Gastroesophageal sphincter (tissue), 4 donors: ENCODE data around the gene C1orf159. TPM values are rescaled to one million over a fixed set of nuclear protein-coding genes. Genes with fewer than 3 reads are reported as not detected.

ENCODE experiments used
- ATAC-seq: fragments of 150-250 bp; one replicate; pipeline ENCODE4 v1.9.1; 2016; ENCODE audit warnings: mild to moderate bottlenecking, moderate library complexity
- H3K27ac ChIP-seq, 4 donors: fragments of 200-600 bp; sonication (generic) in 3 of 4; 1 replicate in 3 of 4; 2 replicates in 1 of 4; pipeline ENCODE4 v1.5.1; 2016 to 2019
- H3K27me3 ChIP-seq: fragments of 200-600 bp; sonication (generic); one replicate; pipeline ENCODE4 v1.5.1; 2019
- H3K36me3 ChIP-seq, 2 donors: fragments of 200-600 bp; sonication (generic); one replicate each; pipeline ENCODE4 v1.5.1; 2019; ENCODE audit warnings: control low read depth in 1 of 2
- H3K4me1 ChIP-seq, 3 donors: fragments of 200-600 bp; sonication (generic); 1 replicate in 2 of 3; 2 replicates in 1 of 3; pipeline ENCODE4 v1.5.1; 2016 to 2019; ENCODE audit warnings: control low read depth in 2 of 3
- H3K4me3 ChIP-seq, 2 donors: fragments of 200-600 bp; sonication (generic); one replicate each; pipeline ENCODE4 v1.5.1; 2019; ENCODE audit warnings: mild to moderate bottlenecking in 1 of 2, moderate library complexity in 1 of 2
- H3K9me3 ChIP-seq, 3 donors: fragments of 200-600 bp; sonication (generic); one replicate each; pipeline ENCODE4 v1.5.1; 2017 to 2019; ENCODE audit warnings: control low read depth in 2 of 3
- EP300 ChIP-seq: sonication (generic); formaldehyde crosslinking; IDR thresholded peaks from one replicate; pipeline ENCODE4 v1.6.1; 2017; ENCODE audit warnings: antibody characterized with exemption, mild to moderate bottlenecking
- POLR2A ChIP-seq, 2 donors: fragments of 450-650 bp; IDR thresholded peaks; one replicate each; pipeline ENCODE4 v1.6.1; 2017; ENCODE audit warnings: antibody characterized with exemption in 2 of 2, mild to moderate bottlenecking in 2 of 2, moderate library complexity in 1 of 2
- POLR2AphosphoS5 ChIP-seq: sonication (generic); formaldehyde crosslinking; IDR thresholded peaks from one replicate; pipeline ENCODE4 v1.6.1; 2017; ENCODE audit warnings: antibody characterized with exemption
- WGBS, 2 donors: methylation state at CpG; one replicate each; pipeline ENCODE4 v1.1.5; 2018; ENCODE audit warnings: low coverage in 1 of 2; 5-methylcytosine and 5-hydroxymethylcytosine counted together
- total RNA-seq, 4 donors: library from RNA; depleted of rRNA; stranded (reverse); fragments of >200 nt; gene quantifications; one replicate each; pipeline ENCODE4 v1.1.0, GENCODE V29; 2016
- TF ChIP-seq, protein P1 (sequence below), 4 experiments: fragments of 200-600 bp in 2 of 4; fragments of 450-650 bp in 2 of 4; sonication (generic) in 1 of 4; IDR thresholded peaks; one replicate each; pipeline ENCODE4 v1.5.1; 2017 to 2019; ENCODE audit warnings: antibody characterized with exemption in 4 of 4, mild to moderate bottlenecking in 2 of 4, moderate library complexity in 2 of 4

C1orf159 gene
- total RNA-seq, 4 donors from 2014 or later: 6.3 to 15.3 (median 9.9) TPM

DNA sequence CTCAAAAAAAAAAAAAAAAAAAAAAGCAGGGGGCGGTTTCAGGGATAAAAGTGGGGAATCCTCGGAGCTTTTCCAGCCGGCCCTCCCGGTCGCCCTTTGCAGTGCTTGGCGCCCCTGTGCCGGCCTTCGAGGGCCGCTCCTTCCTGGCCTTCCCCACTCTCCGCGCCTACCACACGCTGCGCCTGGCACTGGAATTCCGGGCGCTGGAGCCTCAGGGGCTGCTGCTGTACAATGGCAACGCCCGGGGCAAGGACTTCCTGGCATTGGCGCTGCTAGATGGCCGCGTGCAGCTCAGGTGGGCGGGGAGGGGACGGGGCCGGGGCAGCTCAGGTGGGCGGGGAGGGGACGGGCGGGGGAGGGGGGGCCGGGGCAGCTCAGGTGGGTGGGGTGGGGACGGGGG lies 67.1 kb downstream of the C1orf159 start:
- Histone ChIP-seq H3K27me3 (no peaks in the 10 kb centered on the region), H3K4me3 (no peak overlapping the region), H3K4me1 (no peaks in the 10 kb centered on the region), H3K27ac (no peak overlapping the region), H3K9me3 (no peaks in the 10 kb centered on the region), H3K36me3 (peaks cover 0 to 97% of the 10 kb centered on the region in 2 donors)
- TF ChIP-seq POLR2A (IDR thresholded peaks at IDR 0.05) (no peak), POLR2AphosphoS5 (no peak), EP300 (no peak)
- TF ChIP-seq, protein P1, sequence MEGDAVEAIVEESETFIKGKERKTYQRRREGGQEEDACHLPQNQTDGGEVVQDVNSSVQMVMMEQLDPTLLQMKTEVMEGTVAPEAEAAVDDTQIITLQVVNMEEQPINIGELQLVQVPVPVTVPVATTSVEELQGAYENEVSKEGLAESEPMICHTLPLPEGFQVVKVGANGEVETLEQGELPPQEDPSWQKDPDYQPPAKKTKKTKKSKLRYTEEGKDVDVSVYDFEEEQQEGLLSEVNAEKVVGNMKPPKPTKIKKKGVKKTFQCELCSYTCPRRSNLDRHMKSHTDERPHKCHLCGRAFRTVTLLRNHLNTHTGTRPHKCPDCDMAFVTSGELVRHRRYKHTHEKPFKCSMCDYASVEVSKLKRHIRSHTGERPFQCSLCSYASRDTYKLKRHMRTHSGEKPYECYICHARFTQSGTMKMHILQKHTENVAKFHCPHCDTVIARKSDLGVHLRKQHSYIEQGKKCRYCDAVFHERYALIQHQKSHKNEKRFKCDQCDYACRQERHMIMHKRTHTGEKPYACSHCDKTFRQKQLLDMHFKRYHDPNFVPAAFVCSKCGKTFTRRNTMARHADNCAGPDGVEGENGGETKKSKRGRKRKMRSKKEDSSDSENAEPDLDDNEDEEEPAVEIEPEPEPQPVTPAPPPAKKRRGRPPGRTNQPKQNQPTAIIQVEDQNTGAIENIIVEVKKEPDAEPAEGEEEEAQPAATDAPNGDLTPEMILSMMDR (IDR thresholded peaks at IDR 0.05): no peak
- no peak for ATAC-seq
- 93% methylated on average over 7 of the region's 28 CpGs; no CpG with 5 or more reads in 1 of the 2 donors for WGBS, 2 donors

- Histone ChIP-seq H3K4me1 (no peaks in the 10 kb centered on the region), H3K27ac (no peak overlapping the region), H3K36me3 (peaks cover 0 to 97% of the 10 kb centered on the region in 2 donors), H3K9me3 (no peaks in the 10 kb centered on the region), H3K27me3 (no peaks in the 10 kb centered on the region), H3K4me3 (no peak overlapping the region)
- ATAC-seq: no peak
- TF ChIP-seq POLR2A (IDR thresholded peaks at IDR 0.05) (no peak), POLR2AphosphoS5 (no peak), EP300 (no peak)
- TF ChIP-seq, protein P1 (IDR thresholded peaks at IDR 0.05): no peak
- 92% methylated on average over 2 of the region's 25 CpGs; no CpG with 5 or more reads in 1 of the 2 donors for WGBS, 2 donors
Measured at GRCh38 chr1:1047963-1048362, 67.9 kb downstream of the C1orf159 start.

- no peaks in the 10 kb centered on the region for H3K9me3 ChIP-seq
- no peak overlapping the region for H3K4me3 ChIP-seq
- 90% methylated on average over 6 of the region's 19 CpGs; no CpG with 5 or more reads in 1 of the 2 donors for WGBS, 2 donors
- no peak for TF ChIP-seq EP300
- no peak for TF ChIP-seq POLR2AphosphoS5
- TF ChIP-seq, protein P1 (IDR thresholded peaks at IDR 0.05): no peak
- TF ChIP-seq POLR2A (IDR thresholded peaks at IDR 0.05): no peak
- H3K4me1 ChIP-seq: no peaks in the 10 kb centered on the region
- ATAC-seq: no peak
- peaks cover 0 to 92% of the 10 kb centered on the region in 2 donors for H3K36me3 ChIP-seq
- no peaks in the 10 kb centered on the region for H3K27me3 ChIP-seq
- H3K27ac ChIP-seq: no peak overlapping the region
Measured at GRCh38 chr1:1047407-1047806, 68.5 kb downstream of the C1orf159 start.

DNA sequence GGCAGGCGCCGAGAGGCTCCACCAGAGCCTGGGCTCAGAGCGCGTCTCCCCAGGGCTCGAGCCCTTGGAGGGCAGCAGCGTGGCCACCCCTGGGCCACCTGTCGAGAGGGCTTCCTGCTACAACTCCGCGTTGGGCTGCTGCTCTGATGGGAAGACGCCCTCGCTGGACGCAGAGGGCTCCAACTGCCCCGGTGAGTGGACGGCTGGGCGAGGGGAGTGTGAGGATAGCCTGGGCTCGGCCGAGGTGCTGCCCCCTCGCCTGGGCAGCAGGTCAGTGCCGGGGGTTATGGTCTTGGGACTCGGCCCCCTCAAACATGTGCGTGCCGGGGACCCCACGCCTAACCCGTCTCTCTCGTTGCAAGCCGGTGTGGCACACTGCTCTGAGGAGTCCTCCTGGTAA lies 69.1 kb downstream of the C1orf159 start:
- H3K36me3 ChIP-seq: peaks cover 0 to 86% of the 10 kb centered on the region in 2 donors
- no peak overlapping the region for H3K27ac ChIP-seq

DNA sequence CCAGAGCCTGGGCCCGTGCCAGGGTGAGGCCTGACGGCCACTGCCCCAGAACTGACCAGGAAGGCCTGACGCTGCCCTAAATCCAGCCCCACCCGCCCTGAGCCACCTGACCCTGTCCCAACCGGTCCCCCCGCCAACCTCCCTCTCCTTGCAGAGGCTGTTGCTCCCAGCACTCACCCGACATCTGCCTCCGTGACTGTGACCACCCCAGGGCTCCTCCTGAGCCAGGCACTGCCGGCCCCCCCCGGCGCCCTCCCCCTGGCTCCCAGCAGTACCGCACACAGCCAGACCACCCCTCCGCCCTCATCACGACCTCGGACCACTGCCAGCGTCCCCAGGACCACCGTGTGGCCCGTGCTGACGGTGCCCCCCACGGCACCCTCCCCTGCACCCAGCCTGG lies 69.6 kb downstream of the C1orf159 start:
- WGBS, 2 donors: 90% methylated on average over 8 of the region's 20 CpGs; no CpG with 5 or more reads in 1 of the 2 donors
- peaks cover 0 to 81% of the 10 kb centered on the region in 2 donors for H3K36me3 ChIP-seq
- ATAC-seq: no peak

More for the DNA sequence above, 69.1 kb downstream of the C1orf159 start:
- H3K4me1 ChIP-seq: no peaks in the 10 kb centered on the region
- ATAC-seq: no peak
- H3K27me3 ChIP-seq: no peaks in the 10 kb centered on the region
- no peaks in the 10 kb centered on the region for H3K9me3 ChIP-seq
- H3K4me3 ChIP-seq: no peak overlapping the region
- 93% methylated on average over 5 of the region's 26 CpGs; no CpG with 5 or more reads in 1 of the 2 donors for WGBS, 2 donors
- TF ChIP-seq EP300: no peak
- no peak for TF ChIP-seq POLR2A (IDR thresholded peaks at IDR 0.05)
- TF ChIP-seq, protein P1 (IDR thresholded peaks at IDR 0.05): no peak
- TF ChIP-seq POLR2AphosphoS5: no peak

More for the DNA sequence above, 69.6 kb downstream of the C1orf159 start:
- no peak overlapping the region for H3K4me3 ChIP-seq
- H3K4me1 ChIP-seq: peaks cover 0 to 3% (median 0%) of the 10 kb centered on the region in 3 donors
- TF ChIP-seq POLR2AphosphoS5: no peak
- TF ChIP-seq EP300: no peak
- no peak for TF ChIP-seq POLR2A (IDR thresholded peaks at IDR 0.05)
- TF ChIP-seq, protein P1 (IDR thresholded peaks at IDR 0.05): no peak
- no peak overlapping the region for H3K27ac ChIP-seq
- no peaks in the 10 kb centered on the region for H3K27me3 ChIP-seq
- H3K9me3 ChIP-seq: no peaks in the 10 kb centered on the region
